Transverse colon (tissue), 4 donors: ENCODE data around the gene C2CD2L. TPM values are rescaled to one million over a fixed set of nuclear protein-coding genes. Genes with fewer than 3 reads are reported as not detected.
"Not testable (repeated sequence)": the region's sequence is repeated elsewhere in the genome, so short reads cannot be mapped to it uniquely, and the experiment has no call there.

Experiments
- DNase-seq: peaks from one replicate; pipeline ENCODE4 v3.0.0-alpha.2; 2019
- H3K27ac ChIP-seq, 4 donors: fragments of 200-600 bp; sonication (generic); 2 replicates each; pipeline ENCODE4 v1.5.1; 2016 to 2018; ENCODE audit warnings: inconsistent platforms in 4 of 4
- H3K27me3 ChIP-seq: fragments of 200-600 bp; sonication (generic); 2 replicates; pipeline ENCODE4 v1.5.1; 2017; ENCODE audit warnings: inconsistent platforms
- H3K36me3 ChIP-seq, 4 donors: fragments of 200-600 bp; sonication (generic); 2 replicates each; pipeline ENCODE4 v1.5.1; 2017 to 2019; ENCODE audit warnings: inconsistent platforms in 4 of 4
- H3K4me1 ChIP-seq, 4 donors: fragments of 200-600 bp; sonication (generic); 2 replicates each; pipeline ENCODE4 v1.5.1; 2017 to 2020; ENCODE audit warnings: inconsistent platforms in 4 of 4
- H3K4me3 ChIP-seq, 4 donors: fragments of 200-600 bp; sonication (generic); 1 replicate in 1 of 4; 2 replicates in 3 of 4; pipeline versions ENCODE4 v1.5.1 to v1.6.1; 2017 to 2019; ENCODE audit warnings: inconsistent platforms in 4 of 4
- H3K9me3 ChIP-seq, 2 donors: fragments of 200-600 bp; sonication (generic); 2 replicates each; pipeline ENCODE4 v1.5.1; 2017 to 2019; ENCODE audit warnings: inconsistent platforms in 2 of 2
- EP300 ChIP-seq: sonication (generic); formaldehyde crosslinking; IDR thresholded peaks from one replicate; pipeline ENCODE4 v1.6.1; 2017; ENCODE audit warnings: antibody characterized with exemption, low read depth
- POLR2A ChIP-seq: fragments of 450-650 bp; IDR thresholded peaks from one replicate; pipeline ENCODE4 v1.6.1; 2016; ENCODE audit warnings: antibody characterized with exemption, mild to moderate bottlenecking, moderate library complexity
- POLR2AphosphoS5 ChIP-seq, 3 donors: sonication (generic); formaldehyde crosslinking; IDR thresholded peaks; one replicate each; pipeline ENCODE4 v1.6.1; 2016; ENCODE audit warnings: antibody characterized with exemption in 3 of 3
- WGBS, 2 donors: methylation state at CpG; one replicate each; pipeline ENCODE4 v1.1.5; 2018; ENCODE audit warnings: low coverage in 1 of 2; 5-methylcytosine and 5-hydroxymethylcytosine counted together
- in situ Hi-C, 4 donors: fragments of 200-750 bp; cut with MboI; loops; one replicate each; pipeline versions ENCODE4 v1.15.0 to v1.15.1; 2017; ENCODE audit warnings: low sequenced_read_pairs in 3 of 4, low pct_ligation_motif_present in 1 of 4, low pct_unique_long_range_greater_than_20kb in 1 of 4
- intact Hi-C: fragments of 100-400 bp; cut with DNase I; formaldehyde crosslinking; loops from one replicate; pipeline ENCODE4 v1.15.1; 2023; ENCODE audit warnings: low total_unique reads
- total RNA-seq, 4 donors: library from RNA; depleted of rRNA; stranded (reverse); fragments of >200 nt; gene quantifications; one replicate each; pipeline ENCODE4 v1.1.0, GENCODE V29; 2016
- TF ChIP-seq, protein P1 (sequence below), 5 experiments: fragments of 200-600 bp in 3 of 5; fragments of 450-650 bp in 2 of 5; sonication (generic) in 3 of 5; IDR thresholded peaks; 1 replicate in 2 of 5; 2 replicates in 3 of 5; pipeline ENCODE4 v1.5.1; 2016 to 2017; ENCODE audit warnings: antibody characterized with exemption in 5 of 5, inconsistent platforms in 3 of 5, mild to moderate bottlenecking in 2 of 5, moderate library complexity in 1 of 5

Gene C2CD2L
- total RNA-seq, 4 donors from 2014 or later = 11.5 to 56.9 (median 32.7) TPM

DNA sequence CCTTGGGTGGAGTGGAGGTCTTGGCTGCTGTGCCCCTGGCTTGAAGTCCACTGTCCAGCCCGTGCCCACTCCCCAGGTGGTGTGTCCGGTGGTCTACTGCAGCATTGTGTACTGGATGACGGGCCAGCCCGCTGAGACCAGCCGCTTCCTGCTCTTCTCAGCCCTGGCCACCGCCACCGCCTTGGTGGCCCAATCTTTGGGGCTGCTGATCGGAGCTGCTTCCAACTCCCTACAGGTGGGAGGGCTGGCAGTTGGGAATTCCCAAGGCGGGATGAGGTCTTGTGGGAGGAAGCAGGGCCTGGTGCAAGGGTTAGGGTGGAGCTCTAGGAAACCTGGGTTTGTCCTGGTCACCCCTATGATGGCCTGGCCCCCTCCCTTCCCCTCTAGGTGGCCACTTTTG, 53.0 kb downstream of the C2CD2L start:
- TF ChIP-seq, protein P1, sequence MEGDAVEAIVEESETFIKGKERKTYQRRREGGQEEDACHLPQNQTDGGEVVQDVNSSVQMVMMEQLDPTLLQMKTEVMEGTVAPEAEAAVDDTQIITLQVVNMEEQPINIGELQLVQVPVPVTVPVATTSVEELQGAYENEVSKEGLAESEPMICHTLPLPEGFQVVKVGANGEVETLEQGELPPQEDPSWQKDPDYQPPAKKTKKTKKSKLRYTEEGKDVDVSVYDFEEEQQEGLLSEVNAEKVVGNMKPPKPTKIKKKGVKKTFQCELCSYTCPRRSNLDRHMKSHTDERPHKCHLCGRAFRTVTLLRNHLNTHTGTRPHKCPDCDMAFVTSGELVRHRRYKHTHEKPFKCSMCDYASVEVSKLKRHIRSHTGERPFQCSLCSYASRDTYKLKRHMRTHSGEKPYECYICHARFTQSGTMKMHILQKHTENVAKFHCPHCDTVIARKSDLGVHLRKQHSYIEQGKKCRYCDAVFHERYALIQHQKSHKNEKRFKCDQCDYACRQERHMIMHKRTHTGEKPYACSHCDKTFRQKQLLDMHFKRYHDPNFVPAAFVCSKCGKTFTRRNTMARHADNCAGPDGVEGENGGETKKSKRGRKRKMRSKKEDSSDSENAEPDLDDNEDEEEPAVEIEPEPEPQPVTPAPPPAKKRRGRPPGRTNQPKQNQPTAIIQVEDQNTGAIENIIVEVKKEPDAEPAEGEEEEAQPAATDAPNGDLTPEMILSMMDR (IDR thresholded peaks at IDR 0.05) = no peak
- no peak for TF ChIP-seq POLR2A
- TF ChIP-seq EP300 = no peak
- TF ChIP-seq POLR2AphosphoS5 (IDR thresholded peaks at IDR 0.05) = no peak
- Histone ChIP-seq H3K9me3 (no peaks in the 10 kb centered on the region), H3K4me3 (no peak overlapping the region), H3K27me3 (peaks cover 1% of the 10 kb centered on the region), H3K4me1 (no peaks in the 10 kb centered on the region), H3K27ac (no peak overlapping the region), H3K36me3 (no peaks in the 10 kb centered on the region)
- in situ Hi-C loops = no loop called here
- WGBS, 2 donors = 85% methylated on average over 6 of the region's 9 CpGs; no CpG with 5 or more reads in 1 of the 2 donors
- DNase-seq = no peak
- intact Hi-C loops = no loop called here

DNA sequence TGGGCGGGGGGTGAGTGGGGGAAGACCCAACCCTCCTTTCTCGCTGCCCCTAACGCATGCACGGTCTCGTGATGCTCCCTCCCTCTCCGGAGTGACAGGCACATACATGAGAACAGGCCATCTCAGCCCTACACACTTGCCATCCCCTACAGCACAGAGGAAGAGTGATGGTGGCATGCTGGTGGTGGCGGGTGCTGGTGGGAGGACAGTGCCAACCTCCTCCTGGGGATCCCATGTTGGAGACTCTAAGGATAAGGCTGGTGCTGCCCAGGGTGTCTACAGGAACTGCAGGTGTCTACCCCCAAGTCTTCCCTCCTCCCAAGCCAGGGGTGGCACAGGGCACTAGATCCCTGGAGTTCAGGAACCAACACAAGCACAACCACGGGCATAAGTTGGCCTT, 54.7 kb downstream of the C2CD2L start:
- in situ Hi-C loops (no loop called here), intact Hi-C loops (no loop called here)
- no peaks in the 10 kb centered on the region for H3K9me3 ChIP-seq
- TF ChIP-seq EP300 (no peak), POLR2AphosphoS5 (IDR thresholded peaks at IDR 0.05) (no peak), POLR2A (no peak)
- TF ChIP-seq, protein P1 (IDR thresholded peaks at IDR 0.05) = no peak
- no peak overlapping the region for H3K4me3 ChIP-seq
- DNase-seq = no peak
- WGBS, 2 donors = 82% methylated on average over 8 of the region's 8 CpGs; no CpG with 5 or more reads in 1 of the 2 donors
- H3K4me1 ChIP-seq = no peaks in the 10 kb centered on the region
- no peaks in the 10 kb centered on the region for H3K27me3 ChIP-seq
- H3K27ac ChIP-seq = no peak overlapping the region
- no peaks in the 10 kb centered on the region for H3K36me3 ChIP-seq

DNA sequence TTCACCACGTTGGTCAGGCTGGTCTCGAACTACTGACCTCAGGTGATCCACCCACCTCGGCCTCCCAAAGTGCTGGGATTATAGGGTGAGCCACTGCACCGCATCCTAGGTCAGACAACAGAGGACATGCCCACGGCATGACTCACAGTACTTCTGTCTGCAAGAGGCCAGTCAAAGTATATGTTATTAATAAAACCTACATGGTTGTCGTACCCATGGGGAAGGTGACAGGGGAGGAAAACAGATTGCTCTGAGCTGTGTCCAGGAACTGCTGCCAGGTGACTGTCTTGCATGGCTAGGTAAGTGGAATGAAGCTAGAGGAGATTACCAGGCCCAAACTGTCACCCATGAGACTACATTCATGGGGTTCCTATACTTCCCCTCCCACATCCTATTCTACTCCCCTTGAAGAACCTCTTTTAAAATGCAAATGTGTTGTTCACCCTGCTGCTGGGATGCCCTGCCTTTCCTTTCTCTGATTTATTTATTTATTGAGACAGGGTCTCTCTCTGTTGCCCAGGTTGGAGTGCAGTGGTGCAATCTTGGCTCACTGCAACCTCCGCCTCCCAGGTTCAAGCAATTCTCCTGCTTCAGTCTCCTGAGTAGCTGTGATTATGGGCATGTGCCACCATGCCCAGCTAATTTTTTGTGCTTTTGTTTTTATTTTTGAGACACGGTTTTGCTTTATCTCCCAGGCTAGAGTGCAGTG, 59.4 kb downstream of the C2CD2L start:
- DNase-seq = no peak
- no peak overlapping the region for H3K4me3 ChIP-seq
- no peak overlapping the region for H3K27ac ChIP-seq
- H3K27me3 ChIP-seq = no peaks in the 10 kb centered on the region
- peaks cover 0 to 12% (median 6%) of the 10 kb centered on the region in 4 donors for H3K4me1 ChIP-seq
- in situ Hi-C loops = no loop called here
- TF ChIP-seq, protein P1 (IDR thresholded peaks at IDR 0.05) = no peak
- TF ChIP-seq POLR2AphosphoS5 (IDR thresholded peaks at IDR 0.05) (no peak), EP300 (no peak), POLR2A (no peak)
- H3K9me3 ChIP-seq = no peaks in the 10 kb centered on the region
- no peaks in the 10 kb centered on the region for H3K36me3 ChIP-seq
- intact Hi-C loops = no loop called here
- WGBS, 2 donors = 85 to 100% methylated on average over 1 to 8 of the region's 8 CpGs

DNA sequence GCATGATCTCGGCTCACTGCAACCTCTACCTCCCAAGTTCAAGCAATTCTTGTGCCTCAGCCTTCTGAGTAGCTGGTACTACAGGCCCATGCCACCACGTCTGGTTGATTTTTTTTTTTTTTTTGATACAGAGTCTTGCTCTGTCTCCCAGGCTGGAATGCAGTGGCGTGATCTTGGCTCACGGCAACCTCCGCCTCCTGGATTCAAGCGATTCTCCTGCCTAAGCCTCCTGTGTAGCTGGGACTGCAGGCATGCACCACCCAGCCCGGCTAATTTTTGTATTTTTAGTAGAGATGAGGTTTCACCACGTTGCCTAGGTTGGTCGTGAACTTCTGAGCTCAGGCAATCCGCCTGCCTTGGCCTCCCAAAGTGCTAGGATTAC, 59.9 kb downstream of the C2CD2L start:
- H3K9me3 ChIP-seq, H3K36me3 ChIP-seq, H3K4me3 ChIP-seq, intact Hi-C loops, DNase-seq, H3K27ac ChIP-seq, H3K27me3 ChIP-seq, in situ Hi-C loops: not testable (repeated sequence)
- peaks cover 0 to 12% (median 6%) of the 10 kb centered on the region in 4 donors for H3K4me1 ChIP-seq
- 87 to 88% methylated on average over 5 to 10 of the region's 10 CpGs for WGBS, 2 donors
